Measurements from ENCODE around the gene FMNL3.

Gene FMNL3

DNA sequence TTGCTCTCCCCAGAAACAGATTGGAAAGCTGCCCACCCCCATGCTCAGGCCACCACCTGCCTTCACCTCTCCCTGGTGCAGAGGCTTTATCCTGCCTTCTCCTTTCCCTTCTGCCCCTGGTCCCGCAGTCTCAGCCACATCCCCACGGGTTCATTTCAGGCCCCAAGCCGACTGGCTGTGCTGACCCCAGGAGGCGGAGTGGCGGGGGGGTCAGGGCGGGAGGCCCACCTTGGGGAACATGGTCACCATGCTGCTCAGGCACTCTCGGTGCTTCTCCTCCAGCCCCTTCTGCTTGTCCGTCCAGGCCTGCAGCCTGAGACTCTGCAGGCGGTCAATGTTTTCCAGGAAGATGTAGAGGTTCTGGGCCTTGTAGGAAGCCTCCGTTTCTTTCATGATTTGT, 108.7 kb downstream of the FMNL3 start:
- DNase-seq (ENCODE audit: low read depth) = no peak
- TF ChIP-seq, protein P1, sequence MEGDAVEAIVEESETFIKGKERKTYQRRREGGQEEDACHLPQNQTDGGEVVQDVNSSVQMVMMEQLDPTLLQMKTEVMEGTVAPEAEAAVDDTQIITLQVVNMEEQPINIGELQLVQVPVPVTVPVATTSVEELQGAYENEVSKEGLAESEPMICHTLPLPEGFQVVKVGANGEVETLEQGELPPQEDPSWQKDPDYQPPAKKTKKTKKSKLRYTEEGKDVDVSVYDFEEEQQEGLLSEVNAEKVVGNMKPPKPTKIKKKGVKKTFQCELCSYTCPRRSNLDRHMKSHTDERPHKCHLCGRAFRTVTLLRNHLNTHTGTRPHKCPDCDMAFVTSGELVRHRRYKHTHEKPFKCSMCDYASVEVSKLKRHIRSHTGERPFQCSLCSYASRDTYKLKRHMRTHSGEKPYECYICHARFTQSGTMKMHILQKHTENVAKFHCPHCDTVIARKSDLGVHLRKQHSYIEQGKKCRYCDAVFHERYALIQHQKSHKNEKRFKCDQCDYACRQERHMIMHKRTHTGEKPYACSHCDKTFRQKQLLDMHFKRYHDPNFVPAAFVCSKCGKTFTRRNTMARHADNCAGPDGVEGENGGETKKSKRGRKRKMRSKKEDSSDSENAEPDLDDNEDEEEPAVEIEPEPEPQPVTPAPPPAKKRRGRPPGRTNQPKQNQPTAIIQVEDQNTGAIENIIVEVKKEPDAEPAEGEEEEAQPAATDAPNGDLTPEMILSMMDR (conservative IDR thresholded peaks at IDR 0.05; ENCODE audit: low read depth, low read length) = no peak
- H3K4me3 ChIP-seq (ENCODE audit: low read depth, low read length) = no peak overlapping the region

DNA sequence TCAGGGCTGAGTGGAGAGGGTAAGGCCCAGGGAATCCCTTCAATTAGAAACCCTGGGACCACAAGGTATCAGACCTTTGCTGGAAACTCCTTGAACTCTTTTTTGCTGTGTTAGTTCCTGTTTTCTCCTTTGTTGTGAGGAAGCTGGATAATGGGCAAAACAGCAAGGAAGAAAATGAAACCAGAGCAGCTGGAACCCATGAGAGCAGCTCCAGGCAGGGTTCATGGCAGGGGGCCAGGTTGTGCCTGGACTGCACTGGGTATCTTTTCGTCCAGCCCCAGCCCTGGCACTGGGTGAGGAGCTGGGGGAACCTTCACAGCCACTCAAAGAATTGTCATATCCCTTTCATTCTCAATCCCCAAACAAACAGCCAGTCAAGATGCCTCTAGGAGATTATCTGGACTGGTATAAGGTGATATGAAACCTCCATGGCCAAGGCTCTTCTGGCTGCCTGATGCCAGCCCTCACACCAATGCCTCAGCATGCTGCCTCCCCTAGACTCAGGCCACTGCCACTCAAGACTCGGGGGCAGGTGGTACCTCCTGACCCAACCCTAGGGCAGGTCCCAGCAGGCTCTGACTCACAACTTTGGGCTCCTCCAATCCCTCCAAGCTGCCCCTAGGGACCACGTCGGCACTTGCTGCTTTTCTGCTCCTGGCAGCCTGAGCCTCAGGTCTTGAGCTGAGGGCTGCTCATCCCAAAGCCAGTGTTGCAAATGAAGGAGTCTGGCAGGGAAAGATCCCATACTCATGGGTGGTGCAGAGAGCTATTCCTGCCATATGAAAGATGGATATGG, 118.3 kb downstream of the FMNL3 start:
- no peak overlapping the region for H3K4me3 ChIP-seq (ENCODE audit: low read depth, low read length)
- DNase-seq (ENCODE audit: low read depth) = no peak
- TF ChIP-seq, protein P1 (conservative IDR thresholded peaks at IDR 0.05; ENCODE audit: low read depth, low read length) = no peak

DNA sequence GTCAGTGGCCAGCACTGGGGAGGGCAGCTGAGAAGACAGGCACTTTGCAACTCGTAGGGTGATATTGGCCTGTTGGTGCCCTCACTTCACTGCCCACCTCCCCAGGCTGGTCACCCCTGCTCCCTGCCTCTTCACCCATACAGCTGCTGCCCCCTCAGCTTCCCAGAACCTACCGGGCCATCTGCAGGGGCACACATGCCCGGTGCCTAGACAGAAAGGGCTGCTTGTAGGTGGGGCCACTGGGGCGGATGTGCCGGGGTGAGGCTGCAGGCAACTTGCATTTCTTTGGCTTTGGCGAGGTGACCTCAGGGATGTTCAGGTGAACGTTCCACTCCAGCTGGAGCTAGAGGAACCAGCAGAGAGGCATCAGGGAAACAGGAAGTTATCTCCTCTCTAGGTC, 118.9 kb downstream of the FMNL3 start:
- H3K4me3 ChIP-seq (ENCODE audit: low read depth, low read length) = no peak overlapping the region
- TF ChIP-seq, protein P1 (conservative IDR thresholded peaks at IDR 0.05; ENCODE audit: low read depth, low read length) = no peak
- DNase-seq (ENCODE audit: low read depth) = no peak

DNA sequence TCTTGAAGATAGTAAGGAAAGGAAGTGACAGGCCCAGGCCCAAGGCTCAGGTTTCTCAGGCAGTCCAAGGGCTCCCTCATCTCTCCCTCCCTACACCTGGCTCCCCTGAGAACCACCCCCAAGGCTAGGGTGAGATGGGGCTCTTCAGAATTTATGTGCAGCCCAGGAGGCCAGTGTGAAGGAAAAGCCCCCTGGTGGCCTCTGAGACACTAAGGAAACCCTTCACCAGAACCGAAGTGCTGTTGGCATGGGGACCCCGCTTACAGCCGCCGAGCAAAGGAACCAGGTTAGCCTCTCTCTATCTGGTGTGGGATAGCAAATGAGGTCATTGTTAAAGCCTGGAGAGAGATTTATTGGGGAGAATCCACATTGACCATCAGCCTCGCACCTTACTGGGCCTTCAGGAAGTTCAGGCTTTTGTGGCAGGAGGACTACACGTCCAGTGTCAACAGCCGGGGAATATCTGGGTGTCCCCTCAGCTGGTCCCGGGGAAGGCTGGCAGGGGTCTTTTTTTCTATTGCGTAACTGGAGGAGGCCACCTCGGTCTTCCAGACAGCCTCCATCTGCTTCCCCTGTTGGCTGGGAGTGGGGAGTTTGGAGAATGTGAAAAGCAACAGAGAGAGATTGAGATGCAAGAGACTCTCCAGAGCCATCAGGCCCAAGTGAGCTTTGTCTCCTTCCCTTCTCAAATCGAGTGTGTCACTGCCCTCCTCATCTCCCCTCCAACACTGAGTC, 119.9 kb downstream of the FMNL3 start:
- no peak overlapping the region for H3K4me3 ChIP-seq (ENCODE audit: low read depth, low read length)
- DNase-seq (ENCODE audit: low read depth) = no peak
- TF ChIP-seq, protein P1 (conservative IDR thresholded peaks at IDR 0.05; ENCODE audit: low read depth, low read length) = no peak
